T1000 (cell line): ENCODE results near the gene TRPC4AP.

Source experiments
- DNase-seq: peaks from one replicate; lab custom pipeline; 2025; ENCODE audit warnings: mixed read lengths; lab: John Stamatoyannopoulos, UW

TRPC4AP gene

DNA sequence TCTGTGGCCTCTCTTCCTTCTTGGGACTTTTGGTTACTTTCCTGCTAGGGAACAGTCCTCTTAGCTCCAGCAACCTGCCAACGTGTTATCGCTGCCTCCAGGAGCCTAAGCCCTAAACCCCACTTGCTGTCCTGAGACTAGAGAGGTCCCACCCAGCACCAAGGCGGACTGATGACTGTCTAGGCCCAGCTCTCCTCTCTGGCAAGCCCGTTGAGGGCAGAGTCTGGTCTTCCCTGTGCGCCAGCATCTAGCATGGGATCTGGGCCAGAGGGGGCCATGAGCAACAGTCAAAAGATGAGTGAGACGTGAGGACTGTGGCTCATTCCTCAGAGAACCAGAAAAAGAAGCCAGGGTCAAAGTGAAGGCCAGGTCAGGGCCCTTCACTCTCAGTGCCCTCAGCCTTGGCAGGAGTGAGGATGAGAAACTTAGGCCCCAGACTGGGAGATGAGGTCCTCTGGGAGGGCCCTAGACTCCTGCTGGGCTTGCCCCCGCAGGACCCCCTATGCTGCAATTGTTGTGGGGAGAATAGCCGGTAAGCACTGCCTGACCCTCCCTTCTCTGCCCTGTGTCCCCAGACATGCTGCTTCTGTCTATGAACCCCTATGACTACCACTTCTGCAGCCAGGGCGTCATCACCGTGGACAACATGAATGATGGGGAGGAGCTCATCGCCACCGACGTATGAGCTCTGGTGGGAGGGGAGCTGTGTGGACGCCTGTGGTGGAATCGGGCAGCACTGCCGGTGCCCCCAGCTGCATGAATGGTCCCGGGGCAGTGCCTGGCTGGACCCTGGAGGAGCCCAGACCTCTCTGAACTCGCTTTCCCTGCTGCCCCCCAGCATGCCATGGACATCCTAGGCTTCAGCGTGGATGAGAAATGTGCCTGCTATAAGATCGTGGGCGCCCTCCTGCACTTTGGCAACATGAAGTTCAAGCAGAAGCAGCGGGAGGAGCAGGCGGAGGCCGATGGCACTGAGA is 106.0 kb downstream of the TRPC4AP start:
- no peak for DNase-seq

DNA sequence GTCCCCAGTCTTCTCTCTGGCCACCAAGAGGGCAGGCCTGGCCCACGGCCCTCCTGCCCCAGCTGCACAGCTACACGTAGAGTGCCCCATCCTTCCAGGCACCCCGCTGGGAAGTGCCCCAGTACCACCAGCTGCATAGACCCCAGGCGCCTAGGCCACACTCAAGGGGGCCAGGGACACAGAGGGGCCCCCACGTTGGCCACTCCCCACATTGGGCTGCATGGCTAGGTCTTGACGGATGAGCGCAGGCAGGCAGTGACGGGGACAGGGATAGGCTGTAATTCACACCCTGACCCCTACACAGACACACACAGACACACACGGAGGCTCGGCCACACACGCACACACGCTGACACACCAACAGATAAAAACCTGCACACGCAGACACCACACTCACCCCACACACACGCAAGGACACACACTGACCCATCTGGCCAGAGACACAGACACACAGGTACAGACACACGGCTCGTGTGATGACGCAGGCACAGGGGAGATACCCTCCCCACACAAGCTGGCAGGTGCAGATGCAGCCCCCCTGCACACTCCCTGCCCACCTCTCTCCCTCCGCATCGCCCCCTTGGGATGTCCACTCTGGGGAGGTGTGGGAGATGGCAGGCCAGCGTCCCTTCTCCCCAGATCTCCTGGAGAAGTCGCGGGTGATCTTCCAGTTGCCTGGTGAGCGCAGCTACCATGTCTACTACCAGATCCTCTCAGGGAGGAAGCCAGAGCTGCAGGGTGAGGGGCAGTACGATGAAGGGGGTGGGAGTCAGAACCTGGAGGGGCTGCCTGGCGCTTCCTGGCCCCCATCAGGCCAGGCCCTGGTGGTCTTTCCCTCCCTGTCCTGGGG is 106.9 kb downstream of the TRPC4AP start:
- no peak for DNase-seq

DNA sequence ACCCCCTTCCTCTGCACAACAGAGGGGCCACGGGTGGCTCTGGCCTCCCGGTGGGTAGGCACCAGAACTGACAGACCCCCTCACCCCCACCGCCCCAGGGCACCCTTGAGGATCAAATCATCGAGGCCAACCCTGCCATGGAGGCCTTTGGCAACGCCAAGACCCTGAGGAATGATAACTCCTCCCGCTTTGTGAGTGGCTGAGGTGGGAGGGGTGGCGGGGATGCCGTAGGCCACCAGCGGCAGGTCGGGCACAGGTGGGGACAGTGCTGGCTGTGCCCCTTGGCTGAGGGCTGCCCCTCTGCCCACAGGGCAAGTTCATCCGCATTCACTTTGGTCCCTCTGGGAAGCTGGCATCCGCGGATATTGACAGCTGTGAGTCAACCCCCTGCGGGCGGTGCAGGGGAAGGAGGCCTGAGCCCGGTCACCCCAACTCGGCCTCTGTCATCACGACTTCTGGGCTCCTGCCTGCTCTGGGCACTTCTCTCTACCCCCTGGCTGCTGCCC is 107.8 kb downstream of the TRPC4AP start:
- no peak for DNase-seq

DNA sequence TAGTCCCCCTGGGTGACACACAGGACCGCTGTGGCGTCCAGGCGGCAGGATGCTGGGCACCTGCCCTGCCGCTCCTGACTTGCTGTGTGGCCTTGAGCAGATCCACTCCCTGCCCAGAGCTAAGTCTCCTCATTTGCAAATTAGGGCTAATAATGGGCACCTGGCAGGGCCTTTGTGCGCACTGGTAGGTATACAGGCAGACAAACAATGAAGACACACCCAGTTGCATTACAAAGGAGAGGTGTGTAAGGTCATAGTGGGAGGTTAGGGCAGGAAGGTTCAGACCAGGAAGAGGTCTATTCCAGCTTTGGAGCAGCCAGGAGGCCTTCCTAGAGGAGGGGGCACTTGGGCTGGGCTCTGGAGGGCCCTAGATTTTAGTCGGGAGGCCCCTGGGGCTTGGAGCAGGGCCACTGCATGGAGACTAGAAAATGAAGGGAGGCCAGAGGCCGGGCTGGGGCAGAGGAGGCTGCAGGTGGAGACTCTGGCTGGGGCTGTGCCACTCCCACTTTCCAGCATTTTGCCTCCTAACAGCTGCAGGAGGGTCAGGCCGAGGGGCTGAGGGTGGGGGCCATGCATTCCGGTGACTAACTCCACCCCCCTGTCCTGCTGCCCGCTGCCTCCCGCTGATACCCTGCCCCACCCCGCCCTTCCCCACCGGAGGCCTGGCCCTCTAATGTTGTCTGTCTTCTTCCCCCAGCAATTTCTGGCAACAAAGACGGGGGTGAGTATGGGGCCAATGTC is 108.4 kb downstream of the TRPC4AP start:
- no peak for DNase-seq

DNA sequence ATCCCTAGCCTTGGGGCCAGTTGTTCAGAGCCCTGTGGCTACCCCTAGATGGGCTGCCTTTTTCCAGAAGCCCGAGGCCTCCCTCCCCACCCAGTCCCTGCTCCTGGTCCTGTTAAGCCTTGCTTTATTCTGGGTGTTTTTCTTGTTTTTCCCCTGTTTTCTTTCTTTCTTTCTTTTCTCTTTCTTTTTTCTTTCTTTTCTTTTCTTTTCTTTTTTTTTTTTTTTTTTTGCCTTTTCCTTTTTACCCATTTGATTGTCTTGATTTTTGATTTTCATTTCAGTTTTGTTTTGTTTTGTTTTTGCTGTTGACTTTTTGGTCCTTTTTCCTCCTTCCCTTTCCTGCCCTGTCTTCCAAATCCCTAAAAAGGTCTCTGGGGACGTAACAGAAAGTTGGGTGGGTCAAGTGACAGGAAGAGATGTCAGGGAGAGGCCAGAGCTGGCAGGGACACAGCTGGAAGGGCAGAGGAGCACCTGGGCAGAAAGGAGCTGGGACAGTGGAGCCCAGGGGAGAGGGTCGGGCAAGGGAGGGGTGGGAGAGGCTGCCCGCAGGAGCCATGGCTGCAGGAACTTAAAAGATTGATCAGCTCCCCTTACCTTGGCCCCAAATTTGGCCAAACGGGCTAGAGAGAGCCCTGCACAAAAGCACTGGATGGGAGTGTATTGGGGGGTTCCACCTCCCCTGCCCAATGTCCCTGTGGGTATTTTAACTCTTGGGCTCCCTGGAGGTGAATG is 109.4 kb downstream of the TRPC4AP start:
- no peak for DNase-seq

DNA sequence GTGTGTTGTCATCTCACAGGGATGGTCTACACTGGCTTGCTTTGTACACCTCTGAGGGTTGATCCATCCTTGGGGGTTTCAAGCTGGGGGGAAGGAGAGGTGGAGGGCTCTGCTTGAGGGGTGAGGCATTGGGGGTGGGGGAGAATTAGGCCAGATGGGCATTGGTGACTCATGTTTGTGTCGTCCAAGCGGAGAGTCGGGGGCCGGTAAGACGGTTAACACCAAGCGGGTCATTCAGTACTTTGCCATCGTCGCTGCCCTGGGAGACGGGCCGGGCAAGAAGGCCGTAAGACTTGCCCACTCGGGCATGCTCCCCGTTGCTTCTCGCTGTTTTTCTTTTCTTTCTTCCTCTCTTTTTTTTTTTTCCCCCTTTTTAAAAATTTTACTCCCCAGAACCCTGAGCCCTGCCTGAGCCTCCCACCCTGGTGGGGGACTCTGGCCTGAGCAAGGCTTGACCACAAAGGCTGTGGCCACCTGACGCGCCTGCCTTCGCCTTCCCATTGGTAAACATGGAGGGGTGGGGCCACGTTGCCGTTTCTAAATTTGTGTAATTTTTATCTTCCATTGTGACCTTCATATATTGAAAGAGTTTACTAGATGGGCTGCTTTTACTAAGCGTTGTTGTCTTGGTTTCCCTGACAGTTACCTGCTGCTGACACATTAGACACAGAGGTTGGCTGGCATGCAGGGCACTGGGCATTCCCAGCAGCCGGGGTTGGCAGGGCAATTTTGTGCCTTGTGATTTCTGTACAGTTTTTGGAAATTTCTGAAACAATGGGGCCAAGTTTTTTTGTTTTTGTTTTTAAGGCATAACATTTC is 110.1 kb downstream of the TRPC4AP start:
- no peak for DNase-seq

DNA sequence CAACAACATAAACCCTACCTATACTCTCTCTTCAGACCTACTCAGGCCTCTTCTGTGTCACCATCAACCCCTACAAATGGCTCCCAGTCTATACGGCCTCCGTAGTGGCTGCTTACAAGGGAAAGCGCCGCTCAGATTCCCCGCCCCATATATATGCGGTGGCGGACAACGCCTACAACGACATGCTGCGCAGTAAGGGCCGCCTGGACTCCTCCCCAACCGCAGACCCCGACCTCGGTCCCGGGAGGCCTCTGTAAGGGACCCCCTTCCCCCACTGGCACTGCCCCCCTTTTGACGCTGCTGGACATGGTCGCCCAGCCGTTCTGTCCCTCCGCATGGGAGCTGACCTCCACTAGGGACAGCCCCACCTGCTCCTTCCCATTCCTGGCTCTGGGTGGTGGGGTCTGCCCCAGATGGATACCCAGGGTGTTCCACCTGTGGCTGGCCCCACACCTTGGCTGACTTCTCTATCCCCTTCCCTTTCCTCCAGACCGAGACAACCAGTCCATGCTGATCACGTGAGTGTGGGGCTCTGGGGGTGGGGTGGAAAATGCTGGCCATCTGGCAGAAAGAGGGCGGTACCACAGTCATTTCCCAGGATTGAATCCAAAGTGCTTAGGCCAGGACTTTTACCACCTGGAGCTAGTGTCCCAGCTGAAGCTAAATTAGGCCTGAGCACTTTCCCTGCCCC is 111.9 kb downstream of the TRPC4AP start:
- no peak for DNase-seq

DNA sequence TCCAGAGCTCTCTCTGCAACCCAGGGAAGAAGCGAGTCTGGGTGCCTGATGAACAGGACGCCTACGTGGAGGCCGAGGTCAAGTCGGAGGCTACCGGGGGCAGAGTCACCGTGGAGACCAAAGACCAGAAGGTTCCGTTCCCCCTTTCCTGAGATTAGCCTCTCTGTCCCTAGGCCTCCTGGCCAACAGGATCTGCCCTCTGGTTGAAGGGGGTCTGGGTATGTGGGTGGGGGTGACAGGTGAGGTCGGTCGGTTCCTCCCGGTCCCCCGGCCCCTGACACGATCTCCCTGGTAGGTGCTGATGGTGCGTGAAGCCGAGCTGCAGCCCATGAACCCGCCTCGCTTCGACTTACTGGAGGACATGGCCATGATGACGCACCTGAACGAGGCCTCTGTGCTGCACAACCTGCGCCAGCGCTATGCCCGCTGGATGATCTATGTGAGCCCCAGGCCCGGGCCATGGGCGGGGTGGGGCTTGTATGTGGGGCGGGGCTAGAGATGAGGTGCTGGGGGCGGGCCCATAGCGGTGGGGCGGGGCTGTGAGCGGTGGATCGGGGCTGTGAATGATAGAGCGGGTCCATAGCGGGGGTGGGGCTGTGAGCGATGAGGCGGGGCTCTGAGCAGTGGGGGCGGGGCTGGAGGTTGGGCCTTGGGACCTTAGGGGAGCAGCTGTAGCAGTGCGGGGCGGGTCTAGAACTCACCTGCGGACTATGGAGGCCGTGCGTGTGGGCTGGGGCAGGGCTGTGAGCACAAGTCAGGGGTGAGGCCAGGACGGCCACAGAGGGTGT is 113.0 kb downstream of the TRPC4AP start:
- no peak for DNase-seq

DNA sequence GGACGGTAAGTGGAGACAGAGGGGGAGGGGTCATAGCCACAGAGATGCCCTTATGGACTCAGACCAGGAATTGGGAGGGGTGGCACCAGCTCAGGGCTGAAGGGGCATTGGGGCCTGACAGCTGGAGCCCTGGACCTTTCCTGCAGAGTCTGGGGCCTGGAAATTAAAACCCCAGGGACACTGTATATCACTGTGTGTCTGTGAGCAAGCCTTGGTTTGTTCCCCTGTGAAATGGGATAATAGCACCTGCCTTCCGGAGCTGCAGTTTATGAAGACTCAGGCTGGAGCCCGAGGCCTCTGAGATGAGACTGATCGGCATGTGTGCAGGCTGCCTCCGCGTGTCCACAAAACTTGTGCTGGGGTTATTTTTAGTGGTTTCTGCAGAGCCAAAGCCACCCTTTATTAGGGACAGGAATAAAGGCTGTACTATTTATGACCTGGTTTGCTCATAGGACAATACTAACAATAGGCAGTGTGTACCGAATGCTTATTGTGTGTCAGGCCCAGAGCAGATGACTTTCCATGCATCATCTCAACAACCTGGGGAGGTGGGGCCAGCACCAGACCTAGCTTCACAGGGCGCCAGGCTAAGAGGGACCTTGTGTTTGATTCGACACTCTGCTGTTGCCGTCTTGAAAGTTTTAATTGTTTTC is 114.4 kb downstream of the TRPC4AP start:
- DNase-seq, result no peak

DNA sequence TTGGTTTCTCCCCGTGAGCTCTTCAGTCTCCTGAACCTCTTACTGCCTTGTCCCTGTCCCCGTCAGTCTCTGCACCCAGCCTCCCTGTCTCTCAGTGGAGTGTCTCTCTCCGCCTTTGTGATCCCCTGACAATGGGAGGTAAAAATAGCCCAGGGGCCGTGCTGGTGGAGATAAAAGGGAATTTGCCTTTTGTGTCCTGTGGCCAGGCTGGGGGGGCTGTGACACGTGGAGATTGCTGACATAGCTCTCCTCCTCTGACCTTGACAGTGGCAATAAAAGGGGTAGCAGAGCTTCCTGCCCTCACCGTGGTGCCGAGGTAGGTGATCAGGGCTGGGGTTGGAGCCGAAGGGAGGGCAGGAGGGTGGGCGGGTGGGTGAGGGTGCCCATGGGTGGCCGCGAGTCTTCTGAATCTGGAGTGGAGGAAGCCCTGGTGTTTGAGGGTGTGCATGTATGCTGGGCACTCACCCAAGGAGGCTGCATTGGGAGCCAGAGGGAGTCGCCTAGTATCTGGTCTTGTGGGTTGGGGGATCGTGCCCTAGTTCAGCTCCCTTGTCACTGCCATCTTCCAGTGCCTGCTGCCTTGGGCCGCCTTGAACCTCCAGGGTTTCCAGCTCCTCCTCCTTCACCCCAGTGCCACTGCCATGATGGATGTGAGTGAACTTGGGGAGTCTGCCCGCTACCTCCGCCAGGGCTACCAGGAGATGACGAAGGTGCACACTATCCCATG is 115.1 kb downstream of the TRPC4AP start:
- no peak for DNase-seq

DNA sequence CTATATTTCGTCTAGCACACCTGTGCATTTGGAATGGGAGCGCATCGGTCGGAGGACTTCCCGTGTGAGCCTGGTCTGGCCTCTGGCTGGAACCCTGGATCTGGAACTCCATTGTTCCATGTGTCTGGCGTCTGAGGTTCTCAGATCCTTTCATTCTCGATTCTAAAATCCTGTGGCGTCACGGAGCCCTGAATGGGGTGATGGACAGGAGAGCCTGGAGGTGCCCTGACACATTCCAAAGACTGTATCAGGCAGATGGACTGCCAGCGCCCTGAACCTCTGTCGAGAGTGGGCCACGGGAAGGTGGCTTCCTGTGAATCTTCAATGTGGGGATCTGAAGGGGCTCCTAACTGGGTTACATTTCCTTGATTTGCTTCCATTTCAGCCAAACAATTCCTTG is 116.3 kb downstream of the TRPC4AP start:
- DNase-seq, result no peak

DNA sequence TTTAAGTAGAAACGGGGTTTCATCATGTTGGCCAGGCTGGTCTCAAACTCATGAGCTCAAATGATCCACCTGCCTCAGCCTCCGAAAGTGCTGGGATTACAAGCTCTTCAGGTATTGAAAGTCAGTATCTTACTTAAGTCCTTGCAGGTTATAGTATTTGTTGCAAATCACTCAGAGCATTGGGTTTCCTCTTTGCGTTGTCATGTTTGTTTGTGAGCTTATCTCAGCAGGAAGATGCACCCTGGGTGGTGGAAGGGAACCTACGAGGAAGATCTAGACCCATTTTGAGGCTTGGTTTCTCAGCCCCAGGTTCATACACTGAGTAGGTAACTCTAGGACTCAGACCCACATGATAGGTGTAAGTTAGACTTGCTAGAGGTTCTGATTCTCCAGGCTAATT is 118.4 kb downstream of the TRPC4AP start:
- no peak for DNase-seq

DNA sequence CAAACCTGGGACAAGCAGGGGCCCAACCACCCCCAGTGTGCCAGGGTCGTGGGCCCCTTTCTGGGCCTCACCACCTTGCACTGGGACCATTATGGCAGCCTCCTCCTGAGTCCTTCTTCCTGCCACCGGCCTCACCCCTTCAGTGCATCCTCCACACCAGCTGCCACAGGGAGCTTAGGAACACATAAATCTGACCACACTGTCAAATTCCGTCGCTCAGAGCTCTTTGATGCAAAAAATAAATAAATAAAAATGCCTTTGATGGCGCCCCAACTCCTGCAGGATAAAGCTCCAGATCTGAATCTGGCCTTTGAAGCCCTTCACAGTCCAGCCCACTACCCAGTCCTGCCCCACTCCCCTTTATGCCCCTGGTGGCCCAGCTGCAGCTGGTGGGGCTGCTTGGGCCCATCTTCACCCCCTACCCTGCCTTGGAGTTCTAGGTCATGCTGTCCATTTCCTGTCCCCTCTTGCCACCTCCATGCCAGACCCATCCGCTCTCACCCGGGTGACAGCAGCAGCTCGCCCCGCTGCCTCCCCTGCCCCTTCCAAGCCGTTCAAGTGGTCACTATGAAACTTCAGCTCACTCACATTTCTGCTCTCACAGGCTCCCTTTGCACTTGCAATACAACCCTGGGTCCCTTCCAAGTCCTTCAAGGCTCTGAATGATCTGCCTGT is 120.9 kb downstream of the TRPC4AP start:
- no peak for DNase-seq

DNA sequence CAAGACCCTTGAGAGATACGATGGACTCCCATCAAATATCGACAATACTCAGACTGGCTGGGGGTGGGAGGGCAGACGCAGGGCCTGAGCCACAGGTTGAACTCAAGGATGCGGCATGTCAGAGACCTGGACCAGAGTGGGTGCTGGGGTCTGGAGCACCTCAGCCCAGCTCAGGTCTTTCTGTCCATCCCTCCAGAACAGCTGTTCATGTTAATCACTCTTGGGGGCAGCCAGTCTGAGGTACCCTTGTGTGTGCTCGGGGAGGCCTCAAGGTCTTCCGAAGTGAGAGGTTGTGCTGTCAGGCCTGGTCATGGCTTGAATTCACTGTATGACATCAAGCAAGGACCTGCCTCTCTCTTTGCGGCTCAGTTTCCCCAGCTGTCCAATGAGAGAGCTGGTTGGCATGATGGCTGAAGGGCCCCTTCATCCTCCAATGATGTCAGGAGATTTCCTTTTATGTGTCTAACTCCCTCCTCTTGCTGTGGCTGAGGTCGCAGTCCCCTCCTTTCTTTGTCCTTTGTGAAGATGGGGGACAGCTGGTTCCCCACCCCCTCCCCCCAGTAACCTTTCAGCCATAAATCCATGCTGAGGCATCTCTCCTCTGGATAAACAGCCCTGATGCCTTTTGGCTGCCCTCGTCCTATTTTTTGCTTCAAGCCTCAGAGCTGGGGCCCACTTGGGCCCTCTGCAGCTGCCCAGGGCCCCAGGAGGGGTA is 121.6 kb downstream of the TRPC4AP start:
- no peak for DNase-seq

DNA sequence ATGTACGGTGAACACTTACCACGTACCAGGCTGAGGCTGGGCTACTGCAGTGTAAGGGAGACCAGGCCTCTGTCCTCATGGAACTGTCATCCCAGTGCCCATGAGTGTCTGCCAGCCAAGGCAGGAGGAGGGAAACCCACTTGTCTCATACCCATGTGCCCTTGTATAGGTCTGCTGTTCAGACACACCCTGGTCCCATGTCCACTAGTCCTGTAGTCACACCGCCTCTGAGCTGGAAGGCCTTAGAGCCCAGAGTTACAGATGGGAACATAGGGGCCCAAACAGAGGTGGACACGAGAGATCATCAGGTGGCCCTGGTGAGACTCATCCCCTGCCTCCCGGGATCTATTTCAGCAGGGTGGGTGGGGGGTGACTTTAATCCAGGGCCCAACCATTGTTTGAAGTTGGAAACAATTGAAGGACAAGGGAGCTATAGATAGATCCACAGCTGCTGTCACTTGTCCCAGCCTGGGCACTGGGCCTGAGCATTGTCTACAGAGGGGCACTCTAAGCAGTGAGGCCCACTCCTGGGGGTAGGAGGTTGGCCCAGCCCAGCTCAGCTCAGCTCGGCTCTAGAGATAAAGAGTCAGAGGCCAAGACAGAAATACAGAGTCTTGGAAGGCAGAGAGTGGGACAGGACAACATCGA is 122.3 kb downstream of the TRPC4AP start:
- DNase-seq, result no peak
